HepG2 (cell line): ENCODE measurements around the gene RRM2. TPM values are rescaled to one million over a fixed set of nuclear protein-coding genes. Genes with fewer than 3 reads are reported as not detected.

Source experiments
- ATAC-seq: fragments of 200-7000 bp; cut with Tn5 transposase; 3 replicates; pipeline ENCODE4 v1.9.1; 2020; ENCODE audit warnings: mild to moderate bottlenecking, moderate library complexity
- BruUV-seq: library from RNA; stranded (reverse); fragments of 400-500 nt; replicated peaks from 2 replicates; lab custom pipeline; 2021; lab: Mats Ljungman, UMichigan
- CTCF ChIA-PET: fragments of 300-600 bp; formaldehyde crosslinking; extraction: SDS; loops from one replicate; lab custom pipeline; 2021; ENCODE audit warnings: low total read pairs, inconsistent platforms, low intra/inter-chr PET ratio; lab: Yijun Ruan, JAX
- POLR2A ChIA-PET: fragments of 350-600 bp; sonication (Branson Sonifier 250); formaldehyde crosslinking; loops from one replicate; lab custom pipeline; 2020; ENCODE audit warnings: antibody characterized with exemption, inconsistent platforms; lab: Yijun Ruan, JAX
- DNase-seq: peaks from one replicate; pipeline ENCODE4 v3.0.0-alpha.2; 2015; ENCODE audit warnings: low spot score
- FAIRE-seq: peaks from 3 replicates; lab custom pipeline; 2011; peaks lifted over from hg19 to GRCh38; lab: Jason Lieb, UNC
- H2AFZ ChIP-seq: one replicate; pipeline ENCODE4 v1.6.1; 2011; ENCODE audit warnings: low read length, inconsistent platforms
- H3K27ac ChIP-seq: fragments of 300-600 bp; 3 replicates; pipeline ENCODE4 v1.8.0; 2011; ENCODE audit warnings: mixed run types, mild to moderate bottlenecking, mixed read lengths, low read length, inconsistent platforms; ENCODE audit not compliant: insufficient read depth; ENCODE audit errors: extremely low read length
- H3K27me3 ChIP-seq, 2 experiments: fragments of 200-600 bp in 1 of 2; 2 replicates in 1 of 2; 3 replicates in 1 of 2; pipeline versions ENCODE4 v1.6.0 to v1.8.0; 2011; ENCODE audit warnings: low read length in 2 of 2, mild to moderate bottlenecking in 2 of 2, moderate library complexity in 2 of 2, inconsistent platforms in 1 of 2; ENCODE audit not compliant: insufficient read depth in 2 of 2, control insufficient read depth in 1 of 2
- H3K36me3 ChIP-seq, 2 experiments: fragments of 200-600 bp in 1 of 2; replicated peaks in 1 of 2; 2 replicates in 1 of 2; 3 replicates in 1 of 2; pipeline versions ENCODE4 v1.5.1 to v1.8.0; 2011; ENCODE audit warnings: low read length in 2 of 2, inconsistent platforms in 1 of 2; ENCODE audit not compliant: insufficient read depth in 2 of 2, control insufficient read depth in 1 of 2
- H3K4me1 ChIP-seq: 2 replicates; pipeline ENCODE4 v1.5.1; 2012; ENCODE audit warnings: low read length, inconsistent platforms; ENCODE audit not compliant: insufficient read depth
- H3K4me2 ChIP-seq: 2 replicates; pipeline ENCODE4 v1.6.0; 2011; ENCODE audit warnings: low read depth, low read length, inconsistent platforms
- H3K4me3 ChIP-seq, 3 experiments: fragments of 200-600 bp in 1 of 3; sonication (generic), shearing (Covaris generic) in 1 of 3; replicated peaks in 1 of 3; 2 replicates each; pipeline ENCODE4 v1.5.1; 2011 to 2016; ENCODE audit warnings: low read length in 3 of 3, inconsistent platforms in 2 of 3, low read depth in 2 of 3, mild to moderate bottlenecking in 2 of 3, control low read depth in 1 of 3, mixed read lengths in 1 of 3; ENCODE audit not compliant: insufficient read depth in 1 of 3
- H3K79me2 ChIP-seq: one replicate; pipeline ENCODE4 v1.6.1; 2011; ENCODE audit warnings: low read length, inconsistent platforms; ENCODE audit not compliant: insufficient read depth
- H3K9ac ChIP-seq: 2 replicates; pipeline ENCODE4 v1.6.0; 2011; ENCODE audit warnings: mild to moderate bottlenecking, low read depth, low read length, inconsistent platforms; ENCODE audit not compliant: insufficient read depth
- H3K9me3 ChIP-seq: 2 replicates; pipeline ENCODE4 v1.5.1; 2012; ENCODE audit warnings: mild to moderate bottlenecking, low read length
- H4K20me1 ChIP-seq: 2 replicates; pipeline ENCODE4 v1.6.0; 2011; ENCODE audit warnings: inconsistent platforms, mild to moderate bottlenecking, low read length, moderate library complexity; ENCODE audit not compliant: insufficient read depth
- CHD2 ChIP-seq: IDR thresholded peaks from 2 replicates; pipeline ENCODE4 v1.6.1; 2011; ENCODE audit warnings: low read depth, low read length, improper control_type of control experiment
- DMAP1 ChIP-seq: IDR thresholded peaks from 2 replicates; pipeline ENCODE4 v1.6.1; 2016
- JUND ChIP-seq: sonication (generic); formaldehyde crosslinking; IDR thresholded peaks from 2 replicates; pipeline ENCODE4 v1.8.0; 2022; ENCODE audit warnings: mild to moderate bottlenecking, missing genetic modification reagents
- MYNN ChIP-seq: sonication (generic); formaldehyde crosslinking; IDR thresholded peaks from 2 replicates; pipeline ENCODE4 v1.4.0; 2020; ENCODE audit warnings: mild to moderate bottlenecking, low read depth, missing genetic modification reagents
- NFKBIZ ChIP-seq: IDR thresholded peaks from 2 replicates; pipeline ENCODE4 v1.6.1; 2018; ENCODE audit warnings: missing genetic modification reagents, missing compliant biosample characterization
- NONO ChIP-seq, 2 experiments: fragments of 450-650 bp in 1 of 2; sonication (generic) in 1 of 2; formaldehyde crosslinking in 1 of 2; IDR thresholded peaks in 1 of 2; conservative IDR thresholded peaks in 1 of 2; 2 replicates each; pipeline versions ENCODE4 v1.6.1 to v1.8.0; 2017 to 2022; ENCODE audit warnings: mild to moderate bottlenecking in 1 of 2, missing genetic modification reagents in 1 of 2, moderate library complexity in 1 of 2
- NR2C2 ChIP-seq: sonication (generic); formaldehyde crosslinking; IDR thresholded peaks from 2 replicates; pipeline ENCODE4 v1.4.0; 2020; ENCODE audit warnings: missing genetic modification reagents, mild to moderate bottlenecking, moderate library complexity, borderline replicate concordance
- POLR2G ChIP-seq: fragments of 200-400 bp; formaldehyde crosslinking; IDR thresholded peaks from 2 replicates; pipeline ENCODE4 v1.6.1; 2018; ENCODE audit warnings: mild to moderate bottlenecking, low read depth, low read length, moderate library complexity
- PRDM15 ChIP-seq: sonication (generic); formaldehyde crosslinking; IDR thresholded peaks from 2 replicates; pipeline ENCODE4 v1.4.0; 2020; ENCODE audit warnings: missing genetic modification reagents
- SMC3 ChIP-seq: IDR thresholded peaks from 2 replicates; pipeline ENCODE4 v1.6.1; 2011; ENCODE audit warnings: low read length, improper control_type of control experiment
- TCF12 ChIP-seq, 2 experiments: fragments of 450-650 bp in 1 of 2; sonication (generic) in 1 of 2; formaldehyde crosslinking in 1 of 2; IDR thresholded peaks; 2 replicates each; pipeline versions ENCODE4 v1.6.1 to v1.8.0; 2017 to 2022; ENCODE audit warnings: antibody characterized with exemption in 1 of 2, mild to moderate bottlenecking in 1 of 2, missing genetic modification reagents in 1 of 2, moderate library complexity in 1 of 2
- ZEB1 ChIP-seq: IDR thresholded peaks from 2 replicates; pipeline ENCODE4 v1.6.1; 2012; ENCODE audit warnings: mild to moderate bottlenecking, low read depth, inconsistent platforms; ENCODE audit not compliant: insufficient replicate concordance
- ZMYM2 ChIP-seq: sonication (generic); formaldehyde crosslinking; IDR thresholded peaks from 2 replicates; pipeline ENCODE4 v1.8.0; 2022; ENCODE audit warnings: mild to moderate bottlenecking, missing genetic modification reagents
- ZNF282 ChIP-seq: fragments of 450-650 bp; IDR thresholded peaks from 2 replicates; pipeline ENCODE4 v1.6.1; 2018; ENCODE audit not compliant: partially characterized antibody
- ZNF44 ChIP-seq: sonication (generic); formaldehyde crosslinking; IDR thresholded peaks from 2 replicates; pipeline ENCODE4 v1.5.1; 2020; ENCODE audit warnings: mild to moderate bottlenecking, missing genetic modification reagents
- ZNF510 ChIP-seq: sonication (generic); formaldehyde crosslinking; IDR thresholded peaks from 2 replicates; pipeline ENCODE4 v1.4.0; 2020; ENCODE audit warnings: low read depth, mild to moderate bottlenecking, missing genetic modification reagents
- ZNF564 ChIP-seq: sonication (generic); formaldehyde crosslinking; IDR thresholded peaks from 2 replicates; pipeline ENCODE4 v1.8.1; 2023; ENCODE audit warnings: mild to moderate bottlenecking, missing genetic modification reagents
- ZNF569 ChIP-seq: sonication (generic); formaldehyde crosslinking; IDR thresholded peaks from 2 replicates; pipeline ENCODE4 v1.5.0; 2020; ENCODE audit warnings: mild to moderate bottlenecking, missing genetic modification reagents, moderate library complexity, borderline replicate concordance
- ZNF629 ChIP-seq: sonication (generic); formaldehyde crosslinking; conservative IDR thresholded peaks from 2 replicates; pipeline ENCODE4 v1.5.0; 2020; ENCODE audit warnings: missing genetic modification reagents
- ZNF747 ChIP-seq: sonication (generic); formaldehyde crosslinking; IDR thresholded peaks from 2 replicates; pipeline ENCODE4 v1.8.1; 2023; ENCODE audit warnings: missing genetic modification reagents, mild to moderate bottlenecking, borderline replicate concordance
- ZSCAN30 ChIP-seq: sonication (generic); formaldehyde crosslinking; IDR thresholded peaks from 2 replicates; pipeline ENCODE4 v1.5.0; 2020; ENCODE audit warnings: mild to moderate bottlenecking, missing genetic modification reagents
- WGBS: methylation state at CpG from one replicate; pipeline ENCODE4 v1.1.6; 2017; ENCODE audit warnings: low lambda C conversion rate; 5-methylcytosine and 5-hydroxymethylcytosine counted together
- in situ Hi-C: cut with HindIII; loops from 2 replicates; pipeline ENCODE4 v1.10.0; 2017; ENCODE audit warnings: low pct_unique_long_range_greater_than_20kb; ENCODE audit not compliant: extremely low pct_ligation_motif_present
- intact Hi-C: fragments of 100-400 bp; cut with micrococcal nuclease; formaldehyde crosslinking; loops from one replicate; pipeline ENCODE4 v1.10.0; 2022; ENCODE audit not compliant: unreplicated experiment
- polyA plus RNA-seq, 8 experiments: library from polyadenylated mRNA; depleted of rRNA in 3 of 8; stranded (reverse) in 7 of 8; unstranded in 1 of 8; fragments of >200 nt; fragmentation: Illumina TruSeq in 4 of 8; extraction: Trizol in 4 of 8; gene quantifications; 2 replicates each; pipeline versions ENCODE4 v1.2.1 to v1.2.3, GENCODE V29; 2011 to 2016; ENCODE audit warnings: low read depth in 4 of 8, missing spikeins in 1 of 8, mixed read lengths in 1 of 8; ENCODE audit not compliant: insufficient read depth in 1 of 8
- total RNA-seq, 5 experiments: library from RNA; depleted of rRNA; stranded (reverse); fragments of >200 nt; fragmentation: Illumina TruSeq; extraction: Trizol; gene quantifications; 2 replicates each; pipeline ENCODE4 v1.2.3, GENCODE V29; 2016; ENCODE audit warnings: low read depth in 1 of 5

The RRM2 gene
- total and polyA plus RNA-seq, 2 of the 13 experiments (the other 11 are each of a cell fraction or from before 2014, with no cell fraction given), result 31.3 to 150 TPM

GRCh38 chr2:10137053-10137843 lies 14.7 kb downstream of the RRM2 start (continued):
- no peak for TF ChIP-seq PRDM15 (CRISPR knock-in tag)
- no peak for TF ChIP-seq NONO (IDR thresholded peaks at IDR 0.05)
- TF ChIP-seq NONO (CRISPR knock-in tag; conservative IDR thresholded peaks at IDR 0.05), result peak; percentile 37; the same call in 1 of the 2 replicates
- 0 out of 2 replicates have a peak, but pooled peaks have one; percentile 6 for TF ChIP-seq ZMYM2
- TF ChIP-seq POLR2G, result peak; percentile 55; the same call in 1 of the 2 replicates
- TF ChIP-seq ZNF564, result no peak
- TF ChIP-seq ZNF629 (CRISPR knock-in tag), result peak; percentile 73
- no peak for TF ChIP-seq MYNN (CRISPR knock-in tag)
- TF ChIP-seq ZEB1, result no peak

GRCh38 chr2:10139536-10139935 lies 17.0 kb downstream of the RRM2 start:
- H3K9ac ChIP-seq, result no peak overlapping the region
- no peak overlapping the region for H3K4me3 ChIP-seq
- CTCF ChIA-PET, result no interaction called here
- BruUV-seq, result no TSS peak
- no peak overlapping the region for H2AFZ ChIP-seq
- WGBS, result 97% methylated on average over 6 of the region's 6 CpGs
- H3K27me3 ChIP-seq, result no peaks in the 10 kb centered on the region
- in situ Hi-C loops, result no loop called here
- peaks cover 1 to 20% of the 10 kb centered on the region in 2 experiments; a peak in 3 of 5 replicates for H3K36me3 ChIP-seq
- FAIRE-seq, result no peak
- POLR2A ChIA-PET, result no interaction called here
- DNase-seq, result no peak
- H4K20me1 ChIP-seq, result no peaks in the 10 kb centered on the region; the same call in 1 of the 2 replicates
- no peak for ATAC-seq
- intact Hi-C loops, result no loop called here
- no peak overlapping the region for H3K27ac ChIP-seq
- TF ChIP-seq ZNF510, result no peak
- TF ChIP-seq ZNF282, result no peak
- no peak for TF ChIP-seq DMAP1 (CRISPR knock-in tag)
- no peak for TF ChIP-seq CHD2
- no peak for TF ChIP-seq ZSCAN30 (CRISPR knock-in tag)
- no peak for TF ChIP-seq TCF12 (IDR thresholded peaks at IDR 0.05)
- TF ChIP-seq TCF12 (CRISPR knock-in tag; IDR thresholded peaks at IDR 0.05), result no peak
- TF ChIP-seq ZNF747 (CRISPR knock-in tag), result no peak
- no peak for TF ChIP-seq ZNF569
- TF ChIP-seq NFKBIZ, result no peak
- TF ChIP-seq JUND (CRISPR knock-in tag), result no peak
- no peak for TF ChIP-seq ZNF44 (CRISPR knock-in tag)
- TF ChIP-seq SMC3, result no peak
- TF ChIP-seq NR2C2 (CRISPR knock-in tag), result no peak
- H3K79me2 ChIP-seq, result no peaks in the 10 kb centered on the region
- no peaks in the 10 kb centered on the region for H3K9me3 ChIP-seq
- H3K4me2 ChIP-seq, result no peak overlapping the region
- H3K4me1 ChIP-seq, result peaks cover 38% of the 10 kb centered on the region
